Natural killer cell (primary cell): ENCODE results near the gene ID3. TPM values are rescaled to one million over a fixed set of nuclear protein-coding genes. Genes with fewer than 3 reads are reported as not detected.

Experiments
- ATAC-seq, 3 donors: fragments of 150-1000 bp in 2 of 3; fragments of 200-7000 bp in 1 of 3; cut with Tn5 transposase; 1 replicate in 1 of 3; 2 replicates in 2 of 3; pipeline ENCODE4 v1.10.0; 2021; ENCODE audit warnings: mild to moderate bottlenecking in 2 of 3, moderate library complexity in 2 of 3
- DNase-seq, 2 donors: peaks; one replicate each; pipeline versions ENCODE4 v3.0.0 to v3.0.0-alpha.2; 2013 to 2021; ENCODE audit warnings: mixed read lengths in 1 of 2
- H3K27ac ChIP-seq: one replicate; pipeline ENCODE4 v1.5.1; 2013; ENCODE audit warnings: mild to moderate bottlenecking, low read length
- H3K27me3 ChIP-seq: one replicate; pipeline ENCODE4 v1.6.1; 2013; ENCODE audit warnings: low read length; ENCODE audit not compliant: control insufficient read depth, insufficient read depth
- H3K36me3 ChIP-seq: one replicate; pipeline ENCODE4 v1.6.1; 2013; ENCODE audit warnings: low read length; ENCODE audit not compliant: control insufficient read depth, insufficient read depth
- H3K4me1 ChIP-seq: one replicate; pipeline ENCODE4 v1.6.1; 2013; ENCODE audit warnings: low read length; ENCODE audit not compliant: control insufficient read depth, insufficient read depth
- H3K4me3 ChIP-seq: one replicate; pipeline ENCODE4 v1.5.1; 2013; ENCODE audit warnings: low read length
- H3K9me3 ChIP-seq: one replicate; pipeline ENCODE4 v1.6.1; 2013; ENCODE audit warnings: low read length; ENCODE audit not compliant: control insufficient read depth, insufficient read depth
- H3K27ac Mint-ChIP-seq, 2 donors: one replicate each; pipeline ENCODE4 v1.8.0; 2022; ENCODE audit warnings: mild to moderate bottlenecking in 2 of 2, mixed read lengths in 2 of 2, moderate library complexity in 1 of 2
- H3K27me3 Mint-ChIP-seq, 2 donors: one replicate each; pipeline ENCODE4 v1.8.0; 2022; ENCODE audit warnings: low read depth in 2 of 2, mixed read lengths in 2 of 2
- H3K36me3 Mint-ChIP-seq: one replicate; pipeline ENCODE4 v1.8.0; 2022; ENCODE audit warnings: mixed read lengths
- H3K4me1 Mint-ChIP-seq, 2 donors: one replicate each; pipeline ENCODE4 v1.8.0; 2022; ENCODE audit warnings: mixed read lengths in 2 of 2
- H3K4me3 Mint-ChIP-seq: one replicate; pipeline ENCODE4 v1.8.0; 2022; ENCODE audit warnings: mild to moderate bottlenecking, moderate library complexity, mixed read lengths
- H3K9me3 Mint-ChIP-seq, 2 donors: one replicate each; pipeline ENCODE4 v1.8.0; 2022; ENCODE audit warnings: mixed read lengths in 2 of 2
- CTCF ChIP-seq: fragments of 200-600 bp; IDR thresholded peaks from one replicate; pipeline ENCODE4 v1.8.0; 2022; ENCODE audit warnings: antibody characterized with exemption
- WGBS: methylation state at CpG from one replicate; pipeline ENCODE4 v1.1.7; 2013; ENCODE audit warnings: missing lambda C conversion rate; ENCODE audit not compliant: insufficient coverage; 5-methylcytosine and 5-hydroxymethylcytosine counted together
- intact Hi-C: fragments of 100-400 bp; cut with micrococcal nuclease; formaldehyde crosslinking; loops from one replicate; pipeline ENCODE4 v1.14.2; 2022
- total RNA-seq, 4 donors: library from RNA; stranded (reverse); fragments of 120-200 nt in 1 of 4; gene quantifications; one replicate each; pipeline versions ENCODE4 v1.2.3 to v1.2.4, GENCODE V29; 2013 to 2022

Gene ID3
- total RNA-seq, 3 donors from 2014 or later (not counting 1 experiment from before 2014, with no cell fraction given), result 0.29 to 6.5 (median 2.4) TPM

GRCh38 chr1:23529146-23530086, 29.9 kb downstream of the ID3 start:
- no peak overlapping the region for H3K4me3 ChIP-seq
- TF ChIP-seq CTCF, result no peak
- H3K36me3 ChIP-seq, result no peaks in the 10 kb centered on the region
- H3K9me3 Mint-ChIP-seq, result no peaks in the 10 kb centered on the region
- intact Hi-C loops, result no loop called here
- peaks cover 54 to 75% of the 10 kb centered on the region in 2 donors for H3K4me1 Mint-ChIP-seq
- H3K36me3 Mint-ChIP-seq, result no peaks in the 10 kb centered on the region
- ATAC-seq, result no peak
- H3K4me3 Mint-ChIP-seq, result peak overlapping the region; percentile 68
- no peaks in the 10 kb centered on the region for H3K27me3 Mint-ChIP-seq
- peak overlapping the region; percentile 68 to 81 for H3K27ac Mint-ChIP-seq
- DNase-seq, result peak in 1 of 2 donors; percentile 32
- peaks cover 95% of the 10 kb centered on the region for H3K4me1 ChIP-seq
- peak overlapping the region; percentile 61 for H3K27ac ChIP-seq
- no peaks in the 10 kb centered on the region for H3K27me3 ChIP-seq
- H3K9me3 ChIP-seq, result no peaks in the 10 kb centered on the region
- WGBS, result 50% methylated on average over 8 of the region's 8 CpGs

GRCh38 chr1:23528250-23528978, 30.9 kb downstream of the ID3 start:
- no peaks in the 10 kb centered on the region for H3K36me3 ChIP-seq
- DNase-seq, result peak; percentile 44 to 86
- TF ChIP-seq CTCF, result no peak
- H3K4me1 Mint-ChIP-seq, result peaks cover 53 to 73% of the 10 kb centered on the region in 2 donors
- 2% methylated on average over 9 of the region's 9 CpGs for WGBS
- H3K9me3 Mint-ChIP-seq, result no peaks in the 10 kb centered on the region
- no peaks in the 10 kb centered on the region for H3K27me3 ChIP-seq
- no peaks in the 10 kb centered on the region for H3K27me3 Mint-ChIP-seq
- H3K4me3 ChIP-seq, result peak overlapping the region; percentile 12
- peaks cover 96% of the 10 kb centered on the region for H3K4me1 ChIP-seq
- ATAC-seq, result peak; percentile 27 to 59 (median 34)
- peak overlapping the region; percentile 68 to 81 for H3K27ac Mint-ChIP-seq
- H3K36me3 Mint-ChIP-seq, result no peaks in the 10 kb centered on the region
- no peaks in the 10 kb centered on the region for H3K9me3 ChIP-seq
- peak overlapping the region; percentile 68 for H3K4me3 Mint-ChIP-seq
- intact Hi-C loops, result no loop called here
- peak overlapping the region; percentile 61 for H3K27ac ChIP-seq

GRCh38 chr1:23527900-23528249, 31.4 kb downstream of the ID3 start:
- peak overlapping the region; percentile 68 to 81 for H3K27ac Mint-ChIP-seq
- no peaks in the 10 kb centered on the region for H3K9me3 Mint-ChIP-seq
- DNase-seq (no peak), ATAC-seq (peak in 2 of 3 donors; percentile 7 to 11)
- H3K4me1 Mint-ChIP-seq, result peaks cover 48 to 67% of the 10 kb centered on the region in 2 donors
- no peaks in the 10 kb centered on the region for H3K27me3 ChIP-seq
- H3K4me3 ChIP-seq, result no peak overlapping the region
- intact Hi-C loops, result no loop called here
- WGBS, result 23% methylated on average over 4 of the region's 6 CpGs
- no peaks in the 10 kb centered on the region for H3K36me3 Mint-ChIP-seq
- H3K27ac ChIP-seq, result peak overlapping the region; percentile 33
- H3K36me3 ChIP-seq, result no peaks in the 10 kb centered on the region
- H3K9me3 ChIP-seq, result no peaks in the 10 kb centered on the region
- peaks cover 96% of the 10 kb centered on the region for H3K4me1 ChIP-seq
- TF ChIP-seq CTCF, result no peak
- H3K4me3 Mint-ChIP-seq, result peak overlapping the region; percentile 68
- no peaks in the 10 kb centered on the region for H3K27me3 Mint-ChIP-seq
